ENCODE measurements around the gene PLCD1.
"Not testable (repeated sequence)": the region's sequence is repeated elsewhere in the genome, so short reads cannot be mapped to it uniquely, and the experiment has no call there.

Gene PLCD1

DNA sequence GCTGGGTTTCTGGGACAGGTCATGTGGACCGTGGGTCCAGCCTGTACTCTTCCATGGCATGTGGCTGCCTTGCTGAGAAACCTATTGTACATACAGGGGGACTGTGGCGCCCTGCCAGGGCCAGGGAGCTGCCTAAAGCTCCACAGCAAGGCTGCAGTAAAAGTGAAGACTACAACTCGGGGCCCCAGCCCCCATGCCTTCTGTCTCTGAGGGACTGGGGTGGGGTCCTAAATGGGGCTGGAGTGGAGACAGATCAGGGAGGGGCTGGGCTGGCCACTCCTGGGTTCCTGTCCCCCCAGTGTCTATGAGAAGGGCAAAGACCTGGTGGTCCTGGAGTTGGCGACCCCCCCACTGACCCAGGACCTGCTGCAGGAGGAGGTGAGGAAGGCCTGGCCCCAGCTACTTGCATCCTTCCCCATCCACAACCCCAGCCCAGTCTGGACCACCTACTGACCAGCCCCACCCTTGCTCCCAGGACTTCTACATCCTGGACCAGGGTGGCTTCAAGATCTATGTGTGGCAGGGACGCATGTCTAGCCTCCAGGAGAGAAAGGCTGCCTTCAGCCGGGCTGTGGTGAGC, 31.6 kb downstream of the PLCD1 start:
- no peak for DNase-seq

DNA sequence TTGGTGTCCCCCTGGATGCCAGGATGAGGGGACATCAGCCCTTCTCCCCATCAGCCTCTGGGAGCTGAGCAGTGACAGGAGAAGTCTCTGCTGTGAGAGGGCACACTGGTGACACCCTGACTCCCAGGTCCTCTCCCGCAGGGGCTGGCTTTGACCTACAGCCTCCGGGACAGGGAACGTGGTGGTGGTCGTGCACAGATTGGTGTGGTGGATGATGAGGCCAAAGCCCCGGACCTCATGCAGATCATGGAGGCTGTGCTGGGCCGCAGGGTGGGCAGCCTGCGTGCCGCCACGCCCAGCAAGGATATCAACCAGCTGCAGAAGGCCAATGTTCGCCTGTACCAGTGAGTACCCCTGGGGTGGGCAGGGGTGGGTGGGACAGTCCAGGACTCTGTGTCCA, 32.1 kb downstream of the PLCD1 start:
- no peak for DNase-seq

DNA sequence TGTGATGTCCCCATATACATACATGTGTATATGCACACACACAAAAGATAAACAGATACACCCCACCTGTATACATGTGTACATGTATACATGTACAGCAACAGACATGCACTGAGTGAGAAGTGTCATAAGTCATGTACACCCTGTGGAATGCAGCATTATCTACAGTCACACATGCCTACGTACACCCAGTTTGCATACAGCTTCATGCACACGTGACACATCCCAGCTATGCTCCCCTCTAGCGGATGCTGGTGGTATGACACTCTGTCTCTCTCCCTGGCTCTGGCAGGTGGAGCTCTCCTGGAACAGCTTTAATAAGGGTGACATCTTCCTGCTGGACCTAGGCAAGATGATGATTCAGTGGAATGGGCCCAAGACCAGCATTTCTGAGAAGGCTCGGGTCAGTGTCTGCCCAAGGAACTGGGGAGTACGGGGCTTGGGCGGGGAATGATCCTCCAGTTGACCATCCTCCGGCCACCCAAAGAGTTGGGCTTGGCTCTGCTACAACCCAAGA, 32.6 kb downstream of the PLCD1 start:
- peak; percentile 89 for DNase-seq

DNA sequence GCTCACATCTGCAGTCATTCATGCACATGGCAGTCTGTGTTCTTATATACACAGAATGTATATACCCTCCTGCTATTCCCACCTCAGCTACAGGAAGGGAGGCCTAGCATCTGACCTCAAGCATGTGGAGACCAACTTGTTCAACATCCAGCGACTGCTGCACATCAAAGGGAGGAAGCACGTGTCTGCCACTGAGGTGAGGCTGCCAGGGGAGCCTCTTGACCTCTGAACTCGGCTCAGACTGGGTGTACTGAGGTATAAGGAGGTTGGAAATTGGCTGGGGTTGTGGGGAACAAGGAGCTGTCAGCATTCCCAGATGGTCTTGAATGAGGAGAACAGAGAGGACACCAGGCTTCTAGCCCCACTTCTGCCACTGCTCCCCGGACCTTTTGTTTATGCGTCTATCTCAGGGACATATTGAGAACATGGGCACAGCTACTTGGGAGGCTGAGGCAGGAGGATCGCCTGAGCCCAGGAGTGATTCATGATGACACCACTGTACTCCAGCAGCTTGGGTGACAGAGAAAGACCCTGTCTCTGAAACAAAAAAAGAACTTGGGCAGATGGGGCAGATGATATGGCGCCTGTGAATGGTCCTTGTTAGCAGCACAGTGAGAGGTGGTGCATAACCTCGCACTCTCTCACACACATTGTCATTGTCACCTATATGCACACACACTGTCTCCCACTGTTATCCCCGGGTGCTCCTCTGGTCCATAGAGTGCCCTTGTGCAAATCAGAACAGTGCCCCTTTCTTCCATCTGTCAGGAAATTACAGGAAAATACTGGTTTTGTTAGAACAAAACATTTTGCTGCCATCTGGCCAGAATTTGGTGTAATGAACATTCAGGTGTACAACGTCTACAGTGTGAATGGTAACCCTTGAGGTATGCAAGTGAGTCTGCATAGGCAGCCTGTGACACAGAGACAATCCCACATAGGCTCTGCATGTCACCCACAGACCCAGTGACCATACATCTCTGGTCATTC, 33.5 kb downstream of the PLCD1 start:
- no peak for DNase-seq

DNA sequence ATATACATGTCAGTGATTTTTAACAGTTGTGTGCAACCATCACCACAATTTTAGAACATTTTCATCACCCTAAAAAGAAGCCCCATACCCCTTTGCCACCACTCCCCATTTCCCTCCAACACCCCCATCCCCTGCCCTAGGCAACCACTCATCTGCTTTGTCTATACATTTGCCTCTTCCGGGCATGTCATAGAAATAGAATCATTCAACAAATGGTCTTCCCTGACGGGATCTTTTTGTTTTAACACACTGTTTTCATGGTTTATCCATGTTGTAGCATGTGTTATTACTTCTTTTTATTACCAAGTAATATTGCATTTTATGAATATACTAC, 34.8 kb downstream of the PLCD1 start:
- DNase-seq = no peak

DNA sequence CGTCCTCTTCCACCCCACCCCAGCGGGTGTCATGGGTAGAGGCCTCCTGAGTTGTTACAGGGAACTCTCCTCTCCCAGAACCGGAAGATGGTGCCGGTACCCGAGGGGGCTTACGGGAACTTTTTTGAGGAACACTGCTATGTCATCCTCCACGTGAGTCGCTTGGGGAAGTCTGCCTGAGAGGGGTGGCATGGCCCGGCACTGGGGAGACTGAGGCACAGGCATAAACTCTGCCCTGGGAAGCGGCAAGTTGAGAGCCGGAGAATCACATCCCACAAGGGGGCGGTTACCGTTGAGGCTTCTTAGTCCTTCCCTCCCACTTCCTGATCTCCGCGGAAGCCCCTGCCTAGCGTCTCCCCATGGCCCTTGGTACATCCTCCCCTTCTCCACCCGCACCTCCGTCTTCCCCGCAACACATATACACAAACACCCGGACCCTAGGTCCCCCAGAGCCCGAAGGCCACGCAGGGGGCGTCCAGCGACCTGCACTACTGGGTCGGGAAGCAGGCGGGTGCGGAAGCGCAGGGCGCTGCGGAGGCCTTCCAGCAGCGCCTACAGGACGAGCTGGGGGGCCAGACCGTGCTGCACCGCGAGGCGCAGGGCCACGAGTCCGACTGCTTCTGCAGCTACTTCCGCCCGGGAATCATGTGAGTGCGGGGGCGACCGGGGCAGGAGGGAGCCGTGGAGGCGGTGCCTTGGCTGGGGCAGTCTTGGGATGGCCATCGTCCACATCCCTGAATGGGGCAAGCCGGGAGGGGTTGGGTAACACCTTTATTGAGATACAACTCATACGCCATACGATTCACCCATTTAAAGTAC, 35.4 kb downstream of the PLCD1 start:
- DNase-seq = peak; percentile 75

DNA sequence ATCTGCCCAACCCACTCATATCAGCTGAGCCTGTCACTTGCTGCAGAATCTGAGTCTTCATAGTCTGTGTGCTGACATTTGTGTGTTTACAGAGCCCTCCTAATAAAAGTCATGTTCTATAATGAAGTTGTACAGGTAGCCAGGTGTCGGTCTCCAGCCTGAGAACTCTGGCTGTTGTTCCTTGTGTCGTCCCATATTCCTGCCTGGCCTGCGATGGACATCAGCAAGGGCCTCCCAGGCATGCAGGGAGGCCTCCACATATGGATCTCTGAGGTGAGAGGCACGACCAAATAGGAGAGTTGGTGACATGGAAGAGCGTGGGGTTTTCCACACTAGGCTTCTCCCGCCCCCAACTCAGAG, 36.0 kb downstream of the PLCD1 start:
- DNase-seq = no peak

DNA sequence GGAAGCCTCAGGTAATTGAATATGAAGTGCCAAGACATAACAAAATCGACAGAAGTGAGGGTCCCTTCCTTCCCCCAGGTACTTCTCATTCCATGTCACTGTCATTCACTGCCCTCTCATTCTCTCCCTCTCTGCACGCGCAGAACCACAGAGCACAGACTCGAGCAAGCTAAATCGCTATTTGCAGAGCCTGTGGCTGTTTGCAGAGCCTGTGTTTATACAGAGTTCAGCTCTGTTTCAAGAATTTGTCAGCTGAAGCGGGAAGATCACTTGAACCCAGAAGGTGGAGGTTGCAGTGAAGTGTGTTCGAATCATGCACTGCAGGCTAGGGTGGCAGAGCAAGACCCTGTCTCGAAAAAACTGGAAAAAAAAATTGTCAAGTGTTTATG, 36.4 kb downstream of the PLCD1 start:
- DNase-seq = no peak

DNA sequence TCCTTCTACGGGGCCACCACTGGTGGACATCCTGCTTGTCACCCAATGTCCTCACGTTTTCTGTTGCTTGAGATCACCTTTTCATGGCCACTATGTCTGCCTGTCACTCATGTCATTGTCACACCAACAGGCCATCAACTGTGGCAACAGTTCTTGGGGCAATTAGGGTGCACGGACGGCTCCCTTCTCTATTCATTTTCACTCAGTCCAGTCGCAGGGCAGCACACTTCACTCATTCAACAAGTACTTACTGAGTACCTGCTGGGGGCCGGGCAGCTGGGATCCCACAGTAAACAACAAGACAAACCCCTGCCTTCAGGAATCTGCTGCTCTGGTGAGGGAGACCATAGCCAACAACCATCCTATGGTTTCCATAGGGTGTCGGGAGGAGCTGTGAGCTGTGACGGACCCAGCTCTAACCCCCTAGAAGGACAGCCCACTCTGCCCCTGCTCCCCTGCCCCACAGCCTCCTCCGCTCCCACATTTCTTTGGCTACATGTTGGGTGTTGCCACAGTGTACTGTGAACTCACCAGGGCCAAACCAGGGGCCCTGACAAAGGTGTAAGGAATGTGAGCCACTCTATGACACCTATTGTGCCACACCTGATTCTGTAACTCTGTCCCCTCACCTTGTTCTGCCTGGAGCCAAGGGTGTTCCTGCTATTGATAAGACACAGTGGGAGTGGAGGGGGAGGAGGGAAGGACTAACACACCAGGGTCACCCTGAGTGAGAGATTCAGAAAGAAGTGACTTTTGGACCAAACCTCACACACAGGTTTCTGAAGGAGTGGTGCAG, 37.0 kb downstream of the PLCD1 start:
- DNase-seq = no peak

DNA sequence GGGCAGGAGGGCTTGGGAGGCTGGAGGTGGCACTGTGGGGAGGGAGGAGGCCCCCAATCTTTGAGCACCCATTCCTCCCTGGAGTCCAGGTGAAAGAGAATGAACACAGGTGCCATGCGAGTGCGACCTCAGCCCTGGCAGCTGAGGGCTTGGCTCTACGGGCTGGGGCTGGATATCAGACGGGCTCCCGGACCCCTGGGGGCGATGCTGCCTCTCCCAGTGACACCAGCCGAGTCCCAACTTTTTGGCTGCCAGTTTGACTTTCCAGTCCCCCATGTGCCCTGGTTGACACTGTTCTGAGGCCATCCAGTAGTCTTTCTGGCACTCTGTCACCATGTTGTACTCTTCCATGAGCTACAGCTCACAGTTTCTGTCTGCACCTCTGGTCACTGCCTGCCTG, 37.6 kb downstream of the PLCD1 start:
- no peak for DNase-seq

DNA sequence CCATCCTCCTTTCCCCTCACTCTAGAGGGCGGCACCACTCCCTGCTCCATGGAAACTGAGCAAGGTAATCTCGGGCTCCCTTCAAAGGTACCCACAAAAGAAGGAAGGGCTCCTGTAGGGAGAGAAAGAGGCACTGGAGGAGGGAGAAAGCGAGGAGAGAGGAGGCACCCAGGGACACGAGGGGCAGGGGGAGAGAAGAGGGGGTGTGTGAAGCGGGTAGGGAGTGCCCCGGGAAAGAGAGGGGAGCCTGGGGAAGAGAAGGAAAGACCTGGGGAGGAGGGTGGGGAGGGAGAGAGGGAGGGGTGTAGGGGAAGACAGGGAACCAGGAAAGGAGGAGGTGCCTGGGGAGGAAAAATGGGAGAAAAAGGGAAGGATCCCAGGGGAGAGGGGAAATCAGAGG, 38.3 kb downstream of the PLCD1 start:
- no peak for DNase-seq

DNA sequence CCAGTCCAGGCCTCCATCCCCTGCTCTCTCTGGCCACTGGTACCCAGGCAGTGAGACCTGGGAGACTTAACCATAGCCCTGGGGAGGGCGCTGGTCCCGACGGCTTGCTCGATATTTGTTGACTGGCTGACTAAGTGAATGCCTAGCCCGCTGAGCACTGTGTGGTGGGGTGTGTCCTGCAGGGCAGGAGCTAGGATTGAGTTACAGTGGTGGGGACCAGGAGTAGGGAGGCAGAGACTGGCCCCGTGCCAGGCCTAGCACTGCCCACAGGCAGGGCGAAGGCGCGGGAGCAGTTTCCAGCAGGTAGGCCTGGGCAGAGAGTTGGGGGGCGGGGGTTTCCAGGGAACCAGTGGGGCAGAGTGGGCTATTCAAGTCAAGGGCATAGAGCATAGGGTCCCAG, 38.9 kb downstream of the PLCD1 start, which contains the start of gene VILL:
VILL (plus strand) TSS at position 260 of the 400 bp plus-strand sequence. CDS start 2,887 bp downstream, outside the sequence.
- no peak for DNase-seq

DNA sequence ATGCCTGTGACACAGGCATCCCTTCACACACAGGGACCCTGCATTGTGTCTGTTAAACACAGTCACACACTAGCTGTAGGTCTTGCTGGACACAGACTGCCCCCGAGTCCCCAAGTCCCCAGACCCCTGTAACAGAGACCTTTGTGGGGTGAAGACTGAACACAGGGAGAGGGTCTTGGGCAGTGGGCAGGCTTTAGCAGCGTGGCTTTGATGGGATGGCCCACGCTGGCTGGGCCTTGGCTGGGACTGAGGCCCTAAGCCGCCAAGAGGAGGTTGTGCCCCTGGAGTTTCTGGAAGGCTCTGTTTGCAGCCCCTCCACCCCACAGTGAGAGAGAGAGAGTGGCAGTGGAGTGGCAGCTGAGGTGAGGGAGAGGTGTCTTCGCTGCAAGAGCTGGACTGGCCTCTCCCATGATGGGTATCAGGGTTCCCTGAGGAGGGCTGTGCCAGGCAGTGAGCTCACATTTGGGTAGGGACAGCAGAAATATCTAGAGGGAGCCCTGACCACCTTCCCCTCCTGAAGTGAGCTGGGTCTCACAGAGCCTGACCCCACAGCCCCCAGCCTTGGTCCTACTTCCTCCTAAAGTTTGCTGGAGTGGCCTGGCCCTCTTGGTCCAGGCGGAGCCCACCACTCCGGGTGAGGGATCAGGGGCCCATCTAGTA, 39.5 kb downstream of the PLCD1 start:
- no peak for DNase-seq

DNA sequence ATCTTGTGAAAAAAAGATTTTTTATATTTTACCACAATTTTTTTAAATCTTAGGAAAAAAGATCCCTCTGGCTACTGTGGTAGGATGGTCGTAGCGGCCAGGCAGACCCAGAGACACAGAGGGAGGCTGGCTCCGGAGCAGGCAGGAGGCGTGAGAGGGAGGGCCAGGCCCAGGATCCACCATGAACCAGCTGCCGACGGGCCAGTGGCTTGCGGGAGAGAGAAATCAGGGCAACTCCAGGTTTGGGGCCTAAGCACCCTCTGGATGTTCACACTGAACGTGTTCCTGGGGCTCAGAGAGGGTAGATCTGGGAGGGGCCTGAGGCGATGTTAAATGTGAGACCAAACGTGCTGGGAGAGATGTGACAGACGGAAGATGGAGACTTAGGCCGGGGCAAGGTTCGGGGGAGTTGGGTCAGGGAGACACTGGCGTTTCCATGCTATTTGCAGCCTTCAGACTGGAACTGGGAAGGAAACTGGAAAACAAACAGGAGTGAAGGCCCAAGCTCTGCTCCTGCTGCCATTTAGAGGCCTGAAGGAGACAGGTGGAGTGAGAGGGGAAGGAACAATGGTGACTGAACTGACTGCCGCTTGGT, 40.4 kb downstream of the PLCD1 start:
- DNase-seq = no peak

DNA sequence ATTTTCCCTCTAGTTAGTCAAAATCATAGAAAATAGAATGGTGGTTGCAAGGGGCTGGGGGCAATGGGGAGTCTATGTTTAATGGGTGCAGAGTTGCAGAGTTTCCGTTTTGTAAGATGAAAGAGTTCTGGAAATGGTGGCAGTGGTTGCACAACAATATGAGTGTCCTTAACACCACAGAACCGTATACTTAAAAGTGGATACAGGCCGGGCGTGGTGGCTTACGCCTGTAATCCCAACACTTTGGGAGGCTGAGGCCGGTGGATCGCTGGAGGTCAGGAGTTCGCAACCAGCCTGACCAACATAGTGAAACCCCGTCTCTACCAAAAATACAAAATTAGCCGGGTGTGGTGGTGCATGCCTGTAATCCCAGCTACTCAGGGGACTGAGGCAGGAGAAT, 41.1 kb downstream of the PLCD1 start:
- DNase-seq = not testable (repeated sequence)

DNA sequence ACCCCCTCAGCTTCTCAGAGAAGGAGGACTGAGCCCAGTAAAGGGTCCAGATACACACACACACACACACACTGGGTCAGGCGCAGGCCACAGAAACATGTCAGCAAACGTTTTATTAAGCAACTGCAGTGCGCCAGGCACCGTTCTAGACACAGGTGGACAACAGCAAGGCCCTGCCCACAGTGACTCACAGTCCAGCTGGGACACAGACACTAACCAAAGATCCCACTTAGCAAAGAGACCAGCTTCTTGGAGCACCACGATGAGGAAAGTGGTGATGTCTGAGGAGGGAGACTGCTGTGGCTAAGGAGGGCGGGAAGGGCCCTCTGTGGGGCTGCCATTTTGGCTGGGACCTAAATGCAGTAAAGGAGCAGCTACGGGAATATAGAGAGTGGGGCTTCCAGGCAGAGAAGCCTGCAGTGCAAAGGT, 41.7 kb downstream of the PLCD1 start:
- DNase-seq = no peak

DNA sequence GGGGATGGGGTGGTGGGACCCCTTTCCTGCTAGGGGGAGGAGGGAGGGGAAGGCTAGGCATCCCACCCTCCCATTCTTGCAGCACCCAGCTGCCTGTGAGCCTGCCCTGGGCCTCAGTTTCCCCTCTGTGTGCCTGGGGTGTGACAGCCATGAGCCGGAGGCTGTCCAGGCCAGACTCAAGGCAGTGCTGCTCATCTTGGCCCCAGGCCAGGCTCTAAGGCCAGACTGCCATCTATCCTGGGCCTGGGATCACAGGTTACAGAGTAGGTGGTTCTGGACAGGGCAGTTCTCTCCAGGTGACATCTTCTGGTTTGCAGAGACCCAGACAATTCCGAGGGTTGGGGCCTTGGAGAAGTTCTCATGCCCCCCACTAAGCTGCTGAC, 42.1 kb downstream of the PLCD1 start:
- no peak for DNase-seq

DNA sequence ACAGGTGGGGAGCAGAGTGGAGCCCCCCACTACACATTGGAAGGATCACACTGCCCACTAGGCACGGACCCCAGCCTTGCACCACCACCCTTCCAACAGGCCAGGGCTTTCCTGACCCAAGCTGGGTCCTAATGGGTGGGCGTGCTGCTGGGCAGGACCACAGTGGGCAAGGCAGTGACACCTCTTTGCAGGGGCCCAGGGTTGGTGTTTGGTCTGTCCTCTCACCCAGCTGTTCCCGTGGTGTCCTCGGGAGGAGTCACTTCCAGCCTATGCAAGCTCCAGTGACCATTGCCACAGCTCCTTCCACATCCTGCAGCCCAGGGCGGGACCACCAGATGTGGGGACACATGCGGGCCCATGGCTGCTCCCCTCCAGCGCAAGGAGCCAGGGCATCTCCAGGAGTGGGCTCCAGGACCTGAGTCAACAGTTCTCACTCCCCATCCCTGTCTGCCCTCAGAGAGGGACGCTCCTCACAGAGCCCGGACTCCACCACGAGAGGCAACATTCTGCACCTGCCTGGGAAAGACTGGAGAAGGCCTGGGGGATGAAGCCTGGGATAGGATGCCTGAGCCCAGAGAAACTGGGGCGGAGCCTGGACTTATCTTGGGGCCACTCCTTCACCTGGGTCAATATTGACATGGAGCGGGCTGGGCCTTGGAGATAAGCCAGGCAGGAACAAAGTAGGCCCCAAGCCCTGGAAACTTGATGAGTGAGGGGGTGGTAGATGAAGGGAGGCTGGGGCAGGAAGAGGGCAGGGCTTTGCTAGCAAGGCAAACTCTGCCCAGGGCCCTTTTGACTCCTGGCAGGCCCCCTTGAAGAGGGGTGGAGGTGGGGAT, 42.7 kb downstream of the PLCD1 start:
- no peak for DNase-seq

DNA sequence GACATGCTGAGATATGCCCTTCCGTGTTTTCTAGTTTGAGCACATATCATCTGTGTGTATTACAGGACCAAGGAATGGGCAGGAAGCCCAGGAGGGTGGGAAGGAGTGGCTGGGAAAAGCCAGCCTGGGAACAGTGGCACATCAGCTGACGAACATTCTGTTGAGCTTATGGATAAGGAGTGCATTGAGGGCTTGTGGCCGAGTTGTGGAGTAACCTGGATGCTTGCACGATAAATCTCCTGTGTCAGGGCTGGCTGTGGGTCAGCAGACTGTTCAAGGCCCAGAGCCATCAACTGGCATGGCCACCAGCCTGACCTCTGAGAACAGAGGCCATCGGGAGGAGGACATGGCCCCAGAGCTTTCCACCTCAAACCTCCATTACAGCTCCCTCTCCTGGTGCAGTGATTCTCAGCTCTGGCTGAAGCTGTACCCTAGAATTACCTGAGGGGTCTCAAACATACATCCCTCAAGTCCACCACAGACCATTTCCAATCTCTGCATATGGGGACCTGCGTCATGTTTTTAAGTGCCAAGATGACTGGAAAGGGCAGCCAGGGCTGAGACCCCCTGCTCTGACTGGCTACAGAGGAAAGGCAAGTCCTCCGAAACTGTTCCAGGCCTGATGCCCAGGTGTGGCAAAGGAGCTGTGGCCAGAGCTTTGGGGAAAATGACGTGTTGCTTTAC, 43.7 kb downstream of the PLCD1 start:
- DNase-seq = no peak

DNA sequence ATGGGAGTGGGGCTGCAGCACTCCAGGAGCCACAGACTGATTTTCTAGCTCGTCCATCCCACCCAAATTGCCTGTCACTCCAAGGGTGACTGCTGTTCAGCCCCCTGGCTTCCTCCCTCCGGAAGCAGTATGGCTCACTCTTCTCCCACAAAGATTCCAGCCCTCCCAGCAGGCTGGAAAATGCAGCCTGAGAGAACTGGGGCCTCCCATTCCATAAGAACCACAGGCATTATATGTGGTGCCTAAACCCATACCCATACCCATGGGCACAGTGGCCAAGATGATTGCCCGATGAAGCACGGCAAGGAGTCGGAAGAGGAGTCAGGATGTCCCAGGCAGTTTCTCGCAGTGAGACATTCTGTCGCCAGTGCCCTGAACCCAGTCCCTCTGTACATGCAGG, 44.8 kb downstream of the PLCD1 start:
- no peak for DNase-seq
